ENCODE measurements around the gene RPL29.

The RPL29 gene

GRCh38 chr3:52041118-52041731, 45.5 kb upstream of the RPL29 start:
- ATAC-seq: peak; percentile 79
- peak; percentile 32; the same call in 1 of the 2 replicates for TF ChIP-seq TSHZ2 (CRISPR knock-in tag; IDR thresholded peaks at IDR 0.05)
- TF ChIP-seq ZNF70 (CRISPR knock-in tag; IDR thresholded peaks at IDR 0.05): peak; percentile 4; the same call in 1 of the 2 replicates
- peak; percentile 83; the same call in 1 of the 2 replicates for TF ChIP-seq TCF4 (CRISPR knock-in tag; IDR thresholded peaks at IDR 0.05; ENCODE audit: borderline replicate concordance)
- no peak for TF ChIP-seq ESRRG (CRISPR knock-in tag; IDR thresholded peaks at IDR 0.05)
- TF ChIP-seq ZC3H10 (CRISPR knock-in tag; IDR thresholded peaks at IDR 0.05): no peak
- TF ChIP-seq POU6F1 (CRISPR knock-in tag; IDR thresholded peaks at IDR 0.05; ENCODE audit: borderline replicate concordance, low read depth): no peak

- TF ChIP-seq ARNTL (CRISPR knock-in tag; IDR thresholded peaks at IDR 0.05; ENCODE audit: borderline replicate concordance, low read depth): no peak
- no peak for TF ChIP-seq ZFP3 (CRISPR knock-in tag; IDR thresholded peaks at IDR 0.05)
- TF ChIP-seq TCF4 (CRISPR knock-in tag; IDR thresholded peaks at IDR 0.05; ENCODE audit: borderline replicate concordance): no peak
- TF ChIP-seq ZNF565 (CRISPR knock-in tag; conservative IDR thresholded peaks at IDR 0.05; ENCODE audit: low read depth): no peak
- TF ChIP-seq GLIS3 (CRISPR knock-in tag; IDR thresholded peaks at IDR 0.05): no peak
- no peak for TF ChIP-seq TSHZ2 (CRISPR knock-in tag; IDR thresholded peaks at IDR 0.05)
- no peak for TF ChIP-seq CSRNP3 (CRISPR knock-in tag; IDR thresholded peaks at IDR 0.05)
- no peak for TF ChIP-seq OSR1 (CRISPR knock-in tag; IDR thresholded peaks at IDR 0.05)
- TF ChIP-seq ISL1 (CRISPR knock-in tag; IDR thresholded peaks at IDR 0.05): no peak
- no peak for TF ChIP-seq POU6F1 (CRISPR knock-in tag; IDR thresholded peaks at IDR 0.05; ENCODE audit: borderline replicate concordance, low read depth)
Observed at GRCh38 chr3:52040600-52040999, 44.9 kb upstream of the RPL29 start.

GRCh38 chr3:52039846-52040245, 44.2 kb upstream of the RPL29 start:
- ATAC-seq: no peak
- TF ChIP-seq CSDC2 (CRISPR knock-in tag; IDR thresholded peaks at IDR 0.05) (no peak), PPARA (CRISPR knock-in tag; IDR thresholded peaks at IDR 0.05; ENCODE audit: borderline replicate concordance) (no peak), ESRRG (CRISPR knock-in tag; IDR thresholded peaks at IDR 0.05) (no peak), OSR1 (CRISPR knock-in tag; IDR thresholded peaks at IDR 0.05) (no peak), ISL1 (CRISPR knock-in tag; IDR thresholded peaks at IDR 0.05) (no peak), TCF4 (CRISPR knock-in tag; IDR thresholded peaks at IDR 0.05; ENCODE audit: borderline replicate concordance) (no peak), POU6F1 (CRISPR knock-in tag; IDR thresholded peaks at IDR 0.05; ENCODE audit: borderline replicate concordance, low read depth) (no peak), RARB (CRISPR knock-in tag; IDR thresholded peaks at IDR 0.05) (no peak), CREB5 (CRISPR knock-in tag; IDR thresholded peaks at IDR 0.05; ENCODE audit: low read depth) (no peak), PATZ1 (CRISPR knock-in tag; IDR thresholded peaks at IDR 0.05; ENCODE audit: borderline replicate concordance) (no peak), ZFP3 (CRISPR knock-in tag; IDR thresholded peaks at IDR 0.05) (no peak), ZC3H10 (CRISPR knock-in tag; IDR thresholded peaks at IDR 0.05) (no peak), ZFP30 (CRISPR knock-in tag; IDR thresholded peaks at IDR 0.05) (no peak), SNAI2 (CRISPR knock-in tag; IDR thresholded peaks at IDR 0.05) (no peak), ZNF565 (CRISPR knock-in tag; conservative IDR thresholded peaks at IDR 0.05; ENCODE audit: low read depth) (no peak), ZNF70 (CRISPR knock-in tag; IDR thresholded peaks at IDR 0.05) (no peak)

More at GRCh38 chr3:52040600-52040999, 44.9 kb upstream of the RPL29 start:
- ATAC-seq: no peak
